T47D (cell line): Measurements from ENCODE around the gene ORC2.
"Not testable (repeated sequence)": the region's sequence is repeated elsewhere in the genome, so short reads cannot be mapped to it uniquely, and the experiment has no call there.

Experiments used
- DNase-seq, 2 experiments: peaks; one replicate each; pipeline versions ENCODE4 v3.0.0 to v3.0.0-alpha.2; 2011 to 2012; ENCODE audit warnings: low read depth in 1 of 2, low spot score in 1 of 2
- JUND ChIP-seq: IDR thresholded peaks from 2 replicates; pipeline ENCODE4 v1.6.1; 2012; ENCODE audit warnings: low read depth
- in situ Hi-C: cut with HindIII; loops from 2 replicates; pipeline ENCODE4 v1.10.0; 2016; ENCODE audit warnings: low sequenced_read_pairs, low pct_unique_long_range_greater_than_20kb

Gene ORC2

GRCh38 chr2:200966770-200967169 is 3.3 kb upstream of the ORC2 start:
- no peak for DNase-seq
- TF ChIP-seq JUND: no peak
- in situ Hi-C loops: no loop called here

- TF ChIP-seq JUND: no peak
- in situ Hi-C loops: no loop called here
- DNase-seq: no peak
Observed at GRCh38 chr2:200964498-200964897, 1.0 kb upstream of the ORC2 start.

GRCh38 chr2:200963918-200964252 is 425 bp upstream of the ORC2 start:
- in situ Hi-C loops: not testable (repeated sequence)

GRCh38 chr2:200962811-200963123 is 693 bp downstream of the ORC2 start:
- TF ChIP-seq JUND: no peak
- DNase-seq: no peak

More at GRCh38 chr2:200963918-200964252, 425 bp upstream of the ORC2 start:
- DNase-seq: not testable (repeated sequence)

GRCh38 chr2:200961674-200962073 is 1.8 kb downstream of the ORC2 start:
- no peak for TF ChIP-seq JUND
- DNase-seq: no peak
- in situ Hi-C loops: no loop called here

More at GRCh38 chr2:200962811-200963123, 693 bp downstream of the ORC2 start:
- in situ Hi-C loops: no loop called here

GRCh38 chr2:200950378-200950777 is 13.1 kb downstream of the ORC2 start:
- no peak for DNase-seq

GRCh38 chr2:200945395-200945729 is 18.1 kb downstream of the ORC2 start:
- no peak for TF ChIP-seq JUND
- in situ Hi-C loops: no loop called here
- no peak for DNase-seq

More at GRCh38 chr2:200950378-200950777, 13.1 kb downstream of the ORC2 start:
- in situ Hi-C loops: no loop called here
- no peak for TF ChIP-seq JUND

GRCh38 chr2:200944467-200945394 is 18.7 kb downstream of the ORC2 start:
- in situ Hi-C loops: no loop called here
- no peak for DNase-seq
- no peak for TF ChIP-seq JUND

GRCh38 chr2:200943527-200944105 is 19.8 kb downstream of the ORC2 start:
- TF ChIP-seq JUND: no peak
- no peak for DNase-seq

GRCh38 chr2:200939832-200940231 is 23.6 kb downstream of the ORC2 start:
- in situ Hi-C loops: no loop called here
- TF ChIP-seq JUND: no peak
- no peak for DNase-seq

More at GRCh38 chr2:200943527-200944105, 19.8 kb downstream of the ORC2 start:
- in situ Hi-C loops: no loop called here

GRCh38 chr2:200930947-200931626 is 32.4 kb downstream of the ORC2 start:
- in situ Hi-C loops: no loop called here
- TF ChIP-seq JUND: no peak
- DNase-seq: no peak

- in situ Hi-C loops: no loop called here
- no peak for TF ChIP-seq JUND
- no peak for DNase-seq
Observed at GRCh38 chr2:200929334-200930249, 33.9 kb downstream of the ORC2 start.
